NCI-H146 (cell line): Measurements from ENCODE around the gene ARL14EPL.

ENCODE experiments used
- DNase-seq: peaks from one replicate; lab custom pipeline; 2025; lab: John Stamatoyannopoulos, UW

ARL14EPL gene

GRCh38 chr5:116032094-116032517, at the start of gene ARL14EPL:
Gene ARL14EPL, plus strand, starts transcription at chr5:116032472. Its CDS starts 18,994 bp downstream, at chr5:116051466.
- no peak for DNase-seq

- no peak for DNase-seq
Measured at GRCh38 chr5:115983519-115983918, 48.8 kb upstream of the ARL14EPL start.

GRCh38 chr5:115985802-115986757, 46.2 kb upstream of the ARL14EPL start:
- no peak for DNase-seq

GRCh38 chr5:115988002-115988401, 44.3 kb upstream of the ARL14EPL start:
- DNase-seq, result no peak

- no peak for DNase-seq
Measured at GRCh38 chr5:115992848-115993350, 39.4 kb upstream of the ARL14EPL start.

GRCh38 chr5:115995351-115995750, 36.9 kb upstream of the ARL14EPL start:
- DNase-seq, result no peak

GRCh38 chr5:116002116-116002906, 30.0 kb upstream of the ARL14EPL start:
- DNase-seq, result no peak

- DNase-seq, result no peak
Measured at GRCh38 chr5:116004248-116004647, 28.0 kb upstream of the ARL14EPL start.

- DNase-seq, result no peak
Measured at GRCh38 chr5:116009806-116010205, 22.5 kb upstream of the ARL14EPL start.

GRCh38 chr5:116011046-116011445, 21.2 kb upstream of the ARL14EPL start:
- no peak for DNase-seq

- no peak for DNase-seq
Measured at GRCh38 chr5:116013207-116013785, 19.0 kb upstream of the ARL14EPL start.

- DNase-seq, result no peak
Measured at GRCh38 chr5:116013936-116014335, 18.3 kb upstream of the ARL14EPL start.

- DNase-seq, result no peak
Measured at GRCh38 chr5:116023619-116024018, 8.7 kb upstream of the ARL14EPL start.

GRCh38 chr5:116025866-116026265, 6.4 kb upstream of the ARL14EPL start:
- no peak for DNase-seq

- no peak for DNase-seq
Measured at GRCh38 chr5:116032991-116033390, 719 bp downstream of the ARL14EPL start.

GRCh38 chr5:116035123-116035522, 2.9 kb downstream of the ARL14EPL start:
- DNase-seq, result no peak

GRCh38 chr5:116037236-116037822, 5.1 kb downstream of the ARL14EPL start:
- DNase-seq, result no peak

- no peak for DNase-seq
Measured at GRCh38 chr5:116038817-116039216, 6.5 kb downstream of the ARL14EPL start.

- DNase-seq, result no peak
Measured at GRCh38 chr5:116042375-116042774, 10.1 kb downstream of the ARL14EPL start.

GRCh38 chr5:116044073-116044472, 11.8 kb downstream of the ARL14EPL start:
- no peak for DNase-seq

GRCh38 chr5:116045821-116046220, 13.5 kb downstream of the ARL14EPL start:
- DNase-seq, result no peak

- DNase-seq, result no peak
Measured at GRCh38 chr5:116046261-116046660, 14.0 kb downstream of the ARL14EPL start.
